NCI-H1092 treated with DMSO at 0.1 percent for 48 hours (cell line): ENCODE results near the gene DEXI.

Experiments used
- DNase-seq: peaks from one replicate; lab custom pipeline; 2025; lab: John Stamatoyannopoulos, UW

The DEXI gene

GRCh38 chr16:10892782-10893318 lies 49.4 kb downstream of the DEXI start:
- DNase-seq = no peak

DNA sequence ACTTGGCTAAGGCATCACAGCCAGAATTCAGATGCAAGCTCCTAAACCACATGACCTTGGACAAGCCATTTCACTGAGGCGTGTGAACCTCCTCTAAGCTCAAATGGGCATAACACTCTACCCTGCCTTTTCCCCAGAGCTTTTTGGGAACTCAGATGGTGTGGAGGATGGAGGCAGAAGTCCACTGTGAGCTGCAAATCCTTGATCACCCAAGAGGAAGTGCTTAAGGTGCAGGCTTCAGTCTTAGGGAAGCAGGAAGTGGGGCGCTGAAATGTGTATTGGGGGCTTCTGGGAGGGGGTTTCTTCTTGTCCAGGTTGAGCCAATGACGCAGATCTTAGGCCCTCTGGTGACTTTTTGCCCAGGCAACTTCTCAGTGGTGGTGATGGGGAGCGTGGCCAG lies 52.4 kb downstream of the DEXI start:
- DNase-seq = no peak

DNA sequence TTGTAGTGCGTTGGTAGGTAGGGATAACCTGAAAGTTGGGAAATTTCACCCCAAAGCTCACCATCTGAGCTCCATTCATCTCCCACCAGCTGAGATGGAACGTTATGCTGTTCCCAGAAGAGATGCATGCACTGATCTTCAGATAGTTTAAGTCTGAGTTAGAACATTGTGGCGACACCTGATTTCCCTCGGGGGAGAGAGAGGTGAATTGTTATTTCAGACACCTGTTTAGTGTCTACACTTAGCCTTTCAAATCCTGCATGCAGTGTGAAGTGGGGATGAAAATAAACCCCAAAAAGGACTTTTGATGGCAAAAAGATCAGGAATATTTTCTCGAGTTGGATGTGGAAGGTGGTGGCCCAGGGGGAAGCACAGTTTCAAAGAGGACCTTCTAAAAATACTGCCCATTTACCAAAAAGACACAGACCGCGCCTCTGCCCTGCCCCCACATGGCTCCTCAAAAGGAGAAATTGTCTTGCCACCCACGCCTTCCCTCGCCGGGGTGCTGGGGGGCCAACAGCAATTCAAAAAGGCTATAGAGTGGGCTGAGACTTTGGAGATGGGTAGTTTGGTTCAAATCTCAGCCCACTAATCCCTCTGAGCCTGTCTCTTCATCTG lies 53.8 kb downstream of the DEXI start:
- DNase-seq = no peak

DNA sequence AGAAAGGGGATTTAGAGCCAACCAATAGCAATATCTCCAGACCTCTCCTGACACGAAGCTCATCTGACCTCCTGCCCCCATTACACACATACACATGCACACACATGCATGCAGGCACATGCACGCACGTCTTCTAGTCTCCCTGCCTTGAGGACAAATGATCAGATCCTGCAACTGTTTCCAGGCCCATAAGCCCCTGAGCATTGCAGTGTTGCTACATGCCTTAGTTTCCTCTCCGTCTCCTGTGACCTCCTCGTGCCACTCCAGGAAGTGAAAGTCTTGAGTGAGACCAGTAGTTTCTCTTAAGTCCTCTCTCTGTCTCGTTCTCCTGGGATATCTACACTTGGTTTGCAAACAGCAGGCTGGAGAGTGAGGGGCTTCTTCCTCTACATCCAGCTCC lies 57.0 kb downstream of the DEXI start:
- no peak for DNase-seq

DNA sequence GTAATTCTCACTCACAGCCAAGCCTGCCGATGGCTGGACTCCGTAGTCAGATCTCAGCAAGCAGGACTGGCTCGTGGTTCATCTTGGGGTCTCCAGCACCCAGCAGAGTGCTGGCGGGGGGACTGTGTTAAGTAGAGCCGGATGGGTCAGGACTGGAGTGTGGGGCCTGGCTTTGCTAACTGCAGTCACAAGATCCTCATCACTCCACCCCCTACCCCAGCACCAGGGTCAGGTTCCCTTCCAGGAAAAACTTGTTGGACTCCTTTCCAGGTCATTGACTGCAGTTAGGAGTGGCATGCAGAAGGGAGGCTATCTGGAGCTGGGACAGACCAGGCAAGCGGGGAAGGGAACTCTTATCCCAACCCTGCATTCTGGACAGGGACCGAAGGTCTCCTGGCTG lies 59.3 kb downstream of the DEXI start:
- no peak for DNase-seq

- no peak for DNase-seq
Measured at GRCh38 chr16:10881479-10882030, 60.7 kb downstream of the DEXI start.

GRCh38 chr16:10880594-10881452 lies 61.4 kb downstream of the DEXI start:
- no peak for DNase-seq

GRCh38 chr16:10879681-10880589 lies 62.3 kb downstream of the DEXI start:
- DNase-seq = no peak
